HepG2 (cell line): ENCODE measurements around the gene DOK4.

Experiments used
- CREM ChIP-seq, 2 experiments: sonication (generic) in 1 of 2; formaldehyde crosslinking in 1 of 2; IDR thresholded peaks; 2 replicates each; pipeline versions ENCODE4 v1.4.0 to v1.6.1; 2016 to 2020; ENCODE audit warnings: antibody characterized with exemption in 1 of 2, mild to moderate bottlenecking in 1 of 2, missing genetic modification reagents in 1 of 2
- HDAC6 ChIP-seq: fragments of 200-600 bp; sonication (generic); IDR thresholded peaks from 2 replicates; pipeline ENCODE4 v1.7.0; 2017; ENCODE audit warnings: mild to moderate bottlenecking, antibody characterized with exemption, low read length, low read depth
- JUND ChIP-seq: sonication (generic); formaldehyde crosslinking; IDR thresholded peaks from 2 replicates; pipeline ENCODE4 v1.8.0; 2022; ENCODE audit warnings: mild to moderate bottlenecking, missing genetic modification reagents
- RFX5 ChIP-seq: IDR thresholded peaks from 2 replicates; pipeline ENCODE4 v1.6.1; 2011; ENCODE audit warnings: low read depth, low read length, improper control_type of control experiment
- SCMH1 ChIP-seq: sonication (generic); formaldehyde crosslinking; IDR thresholded peaks from 2 replicates; pipeline ENCODE4 v1.9.0; 2021; ENCODE audit warnings: missing genetic modification reagents, mild to moderate bottlenecking, borderline replicate concordance
- SRSF9 ChIP-seq: fragments of 200-400 bp; formaldehyde crosslinking; IDR thresholded peaks from 2 replicates; pipeline ENCODE4 v1.6.1; 2018; ENCODE audit warnings: borderline replicate concordance, mild to moderate bottlenecking, low read depth, low read length; ENCODE audit not compliant: insufficient read depth, poor library complexity, severe bottlenecking
- TF ChIP-seq, protein P1 (sequence below): sonication (generic); formaldehyde crosslinking; IDR thresholded peaks from 2 replicates; pipeline ENCODE4 v1.5.0; 2020; ENCODE audit warnings: mild to moderate bottlenecking, missing genetic modification reagents, borderline replicate concordance
- TF ChIP-seq, protein P2 (sequence below): sonication (generic); formaldehyde crosslinking; IDR thresholded peaks from 2 replicates; pipeline ENCODE4 v1.5.0; 2020; ENCODE audit warnings: mild to moderate bottlenecking, missing genetic modification reagents, moderate library complexity
- TF ChIP-seq, protein P3 (sequence below): sonication (generic); formaldehyde crosslinking; IDR thresholded peaks from 2 replicates; pipeline ENCODE4 v1.8.1; 2023; ENCODE audit warnings: missing genetic modification reagents, inconsistent platforms, borderline replicate concordance

DNA sequence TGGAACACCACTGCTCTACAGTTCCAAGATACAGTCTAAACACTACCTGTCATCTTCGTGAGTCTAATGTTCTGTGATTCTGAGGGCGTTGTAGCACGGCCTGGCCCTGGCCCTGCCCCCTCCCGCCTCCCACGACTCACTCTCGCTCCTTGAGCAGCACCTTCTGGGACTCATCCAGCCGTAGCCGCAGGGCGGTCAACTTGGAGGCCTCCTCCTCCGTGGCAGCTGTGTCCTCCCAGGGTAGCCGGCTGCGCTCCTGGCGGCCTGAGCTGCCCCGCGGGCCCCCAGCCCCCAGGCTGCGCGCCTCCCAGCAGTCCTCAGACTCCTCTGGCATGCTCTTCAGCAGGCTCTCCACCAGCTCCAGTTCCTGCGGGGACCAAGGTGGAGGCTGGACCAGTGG, 39.5 kb upstream of the DOK4 start:
- TF ChIP-seq, protein P1, sequence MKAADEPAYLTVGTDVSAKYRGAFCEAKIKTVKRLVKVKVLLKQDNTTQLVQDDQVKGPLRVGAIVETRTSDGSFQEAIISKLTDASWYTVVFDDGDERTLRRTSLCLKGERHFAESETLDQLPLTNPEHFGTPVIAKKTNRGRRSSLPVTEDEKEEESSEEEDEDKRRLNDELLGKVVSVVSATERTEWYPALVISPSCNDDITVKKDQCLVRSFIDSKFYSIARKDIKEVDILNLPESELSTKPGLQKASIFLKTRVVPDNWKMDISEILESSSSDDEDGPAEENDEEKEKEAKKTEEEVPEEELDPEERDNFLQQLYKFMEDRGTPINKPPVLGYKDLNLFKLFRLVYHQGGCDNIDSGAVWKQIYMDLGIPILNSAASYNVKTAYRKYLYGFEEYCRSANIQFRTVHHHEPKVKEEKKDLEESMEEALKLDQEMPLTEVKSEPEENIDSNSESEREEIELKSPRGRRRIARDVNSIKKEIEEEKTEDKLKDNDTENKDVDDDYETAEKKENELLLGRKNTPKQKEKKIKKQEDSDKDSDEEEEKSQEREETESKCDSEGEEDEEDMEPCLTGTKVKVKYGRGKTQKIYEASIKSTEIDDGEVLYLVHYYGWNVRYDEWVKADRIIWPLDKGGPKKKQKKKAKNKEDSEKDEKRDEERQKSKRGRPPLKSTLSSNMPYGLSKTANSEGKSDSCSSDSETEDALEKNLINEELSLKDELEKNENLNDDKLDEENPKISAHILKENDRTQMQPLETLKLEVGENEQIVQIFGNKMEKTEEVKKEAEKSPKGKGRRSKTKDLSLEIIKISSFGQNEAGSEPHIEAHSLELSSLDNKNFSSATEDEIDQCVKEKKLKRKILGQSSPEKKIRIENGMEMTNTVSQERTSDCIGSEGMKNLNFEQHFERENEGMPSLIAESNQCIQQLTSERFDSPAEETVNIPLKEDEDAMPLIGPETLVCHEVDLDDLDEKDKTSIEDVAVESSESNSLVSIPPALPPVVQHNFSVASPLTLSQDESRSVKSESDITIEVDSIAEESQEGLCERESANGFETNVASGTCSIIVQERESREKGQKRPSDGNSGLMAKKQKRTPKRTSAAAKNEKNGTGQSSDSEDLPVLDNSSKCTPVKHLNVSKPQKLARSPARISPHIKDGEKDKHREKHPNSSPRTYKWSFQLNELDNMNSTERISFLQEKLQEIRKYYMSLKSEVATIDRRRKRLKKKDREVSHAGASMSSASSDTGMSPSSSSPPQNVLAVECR (CRISPR knock-in tag), result no peak
- TF ChIP-seq CREM (IDR thresholded peaks at IDR 0.05) (no peak), CREM (CRISPR knock-in tag; IDR thresholded peaks at IDR 0.05) (no peak), SCMH1 (CRISPR knock-in tag) (no peak), JUND (CRISPR knock-in tag) (no peak), RFX5 (no peak), HDAC6 (no peak), SRSF9 (no peak)
- TF ChIP-seq, protein P2, sequence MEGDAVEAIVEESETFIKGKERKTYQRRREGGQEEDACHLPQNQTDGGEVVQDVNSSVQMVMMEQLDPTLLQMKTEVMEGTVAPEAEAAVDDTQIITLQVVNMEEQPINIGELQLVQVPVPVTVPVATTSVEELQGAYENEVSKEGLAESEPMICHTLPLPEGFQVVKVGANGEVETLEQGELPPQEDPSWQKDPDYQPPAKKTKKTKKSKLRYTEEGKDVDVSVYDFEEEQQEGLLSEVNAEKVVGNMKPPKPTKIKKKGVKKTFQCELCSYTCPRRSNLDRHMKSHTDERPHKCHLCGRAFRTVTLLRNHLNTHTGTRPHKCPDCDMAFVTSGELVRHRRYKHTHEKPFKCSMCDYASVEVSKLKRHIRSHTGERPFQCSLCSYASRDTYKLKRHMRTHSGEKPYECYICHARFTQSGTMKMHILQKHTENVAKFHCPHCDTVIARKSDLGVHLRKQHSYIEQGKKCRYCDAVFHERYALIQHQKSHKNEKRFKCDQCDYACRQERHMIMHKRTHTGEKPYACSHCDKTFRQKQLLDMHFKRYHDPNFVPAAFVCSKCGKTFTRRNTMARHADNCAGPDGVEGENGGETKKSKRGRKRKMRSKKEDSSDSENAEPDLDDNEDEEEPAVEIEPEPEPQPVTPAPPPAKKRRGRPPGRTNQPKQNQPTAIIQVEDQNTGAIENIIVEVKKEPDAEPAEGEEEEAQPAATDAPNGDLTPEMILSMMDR (CRISPR knock-in tag), result no peak
- TF ChIP-seq, protein P3, sequence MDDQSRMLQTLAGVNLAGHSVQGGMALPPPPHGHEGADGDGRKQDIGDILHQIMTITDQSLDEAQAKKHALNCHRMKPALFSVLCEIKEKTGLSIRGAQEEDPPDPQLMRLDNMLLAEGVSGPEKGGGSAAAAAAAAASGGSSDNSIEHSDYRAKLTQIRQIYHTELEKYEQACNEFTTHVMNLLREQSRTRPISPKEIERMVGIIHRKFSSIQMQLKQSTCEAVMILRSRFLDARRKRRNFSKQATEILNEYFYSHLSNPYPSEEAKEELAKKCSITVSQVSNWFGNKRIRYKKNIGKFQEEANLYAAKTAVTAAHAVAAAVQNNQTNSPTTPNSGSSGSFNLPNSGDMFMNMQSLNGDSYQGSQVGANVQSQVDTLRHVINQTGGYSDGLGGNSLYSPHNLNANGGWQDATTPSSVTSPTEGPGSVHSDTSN (CRISPR knock-in tag), result no peak
